ENCODE data around the gene ARHGEF39.

Gene ARHGEF39

GRCh38 chr9:35664531-35665470, at the start of gene ARHGEF39:
TSS of gene ARHGEF39 (minus strand) at chr9:35665195. CDS start at chr9:35665169, 26 bp downstream.
- no peak for DNase-seq (ENCODE audit: low read depth)

DNA sequence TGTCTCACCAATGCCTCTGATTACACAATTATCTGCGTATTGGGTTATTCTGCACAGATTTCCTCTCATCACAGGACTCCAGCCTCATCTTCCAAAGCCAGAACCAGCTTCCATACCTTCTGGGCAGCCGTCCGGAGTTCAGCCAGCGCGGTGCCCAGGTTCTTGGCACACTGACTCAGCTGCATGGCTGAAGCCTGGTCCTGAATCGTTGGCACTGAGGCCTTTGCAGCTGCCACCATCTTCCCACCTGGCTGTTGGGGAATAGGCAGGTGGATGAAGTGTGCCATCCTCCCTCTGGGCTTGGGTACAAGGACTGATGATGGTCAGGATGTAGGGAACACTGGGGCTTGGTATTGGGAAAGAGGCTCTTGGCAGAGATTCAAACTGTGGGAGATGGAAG, 49.1 kb upstream of the ARHGEF39 start:
- DNase-seq (ENCODE audit: low read depth): no peak

GRCh38 chr9:35713578-35713977, 48.6 kb upstream of the ARHGEF39 start:
- no peak for DNase-seq (ENCODE audit: low read depth)

DNA sequence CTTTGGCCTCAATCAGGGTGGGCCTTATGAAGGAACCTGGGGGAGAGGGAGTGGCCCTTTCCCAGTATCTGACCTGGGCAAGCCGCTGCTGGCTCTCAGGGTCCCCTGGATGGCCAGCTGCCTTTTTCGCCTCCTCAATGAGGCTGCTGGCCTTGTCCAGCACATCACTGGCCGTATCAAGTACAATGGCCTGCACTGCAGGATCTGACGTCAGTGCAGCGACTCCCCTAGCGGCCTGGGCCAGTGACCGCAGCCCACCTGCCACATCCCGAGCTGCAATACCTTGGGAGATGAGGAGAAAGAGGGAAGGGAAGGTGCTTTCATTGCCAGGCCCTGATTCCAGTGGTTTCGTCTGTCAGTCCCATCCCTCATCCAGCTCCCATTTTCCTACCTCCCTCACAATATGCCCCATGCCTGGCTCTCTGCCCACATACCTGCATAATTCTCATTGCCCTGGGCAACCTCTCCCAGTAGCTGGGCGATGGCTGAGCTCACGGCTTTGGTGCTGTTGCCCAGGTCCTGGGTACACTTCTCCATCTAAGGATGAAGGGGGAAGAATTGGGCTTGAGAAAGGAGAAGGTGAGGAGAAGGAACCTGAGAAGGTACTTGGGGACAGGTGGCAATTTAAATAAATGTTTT, 47.9 kb upstream of the ARHGEF39 start:
- DNase-seq (ENCODE audit: low read depth): no peak

GRCh38 chr9:35711501-35712428, 46.8 kb upstream of the ARHGEF39 start:
- no peak for DNase-seq (ENCODE audit: low read depth)

GRCh38 chr9:35710818-35711500, 46.0 kb upstream of the ARHGEF39 start:
- no peak for DNase-seq (ENCODE audit: low read depth)

DNA sequence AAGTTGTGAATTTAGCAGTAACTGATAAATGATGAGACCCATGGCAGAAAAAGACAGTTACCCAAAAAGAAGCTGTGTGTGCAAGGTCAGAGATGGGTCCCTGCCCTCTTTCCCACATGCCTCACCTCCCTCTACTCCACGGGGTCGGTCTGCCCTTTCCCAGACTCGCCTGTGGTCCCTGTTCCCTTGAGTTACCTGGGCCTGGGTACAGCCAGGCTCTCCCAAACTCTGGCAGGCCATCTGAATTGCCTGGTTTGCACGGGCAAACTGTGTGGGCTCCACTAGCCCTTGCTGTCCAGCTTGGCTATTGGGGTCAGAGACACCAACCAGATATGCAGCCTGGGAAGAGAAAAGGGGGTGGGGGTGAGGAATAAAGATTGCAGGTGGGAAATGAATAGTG, 43.2 kb upstream of the ARHGEF39 start:
- DNase-seq (ENCODE audit: low read depth): no peak

DNA sequence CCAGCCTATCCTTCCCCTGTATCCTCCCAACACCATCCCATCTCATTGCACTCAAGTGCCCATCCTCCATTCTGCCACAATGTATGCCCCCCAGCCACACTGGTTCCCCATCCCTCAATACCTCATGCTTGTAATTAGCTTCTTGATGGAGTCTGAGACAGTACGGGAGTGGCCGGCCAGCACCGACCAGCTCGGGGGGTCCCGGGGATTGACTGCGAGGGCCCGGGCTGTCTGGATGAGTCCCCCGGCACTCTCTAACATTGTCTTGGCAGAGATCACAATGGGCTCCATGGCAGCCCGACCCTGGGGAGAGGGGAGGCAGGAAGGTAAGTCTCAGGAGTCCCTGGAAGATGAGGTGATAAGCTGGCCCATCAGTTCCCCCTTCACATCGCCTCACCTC, 42.0 kb upstream of the ARHGEF39 start:
- no peak for DNase-seq (ENCODE audit: low read depth)

GRCh38 chr9:35705836-35706430, 40.9 kb upstream of the ARHGEF39 start:
- no peak for DNase-seq (ENCODE audit: low read depth)

DNA sequence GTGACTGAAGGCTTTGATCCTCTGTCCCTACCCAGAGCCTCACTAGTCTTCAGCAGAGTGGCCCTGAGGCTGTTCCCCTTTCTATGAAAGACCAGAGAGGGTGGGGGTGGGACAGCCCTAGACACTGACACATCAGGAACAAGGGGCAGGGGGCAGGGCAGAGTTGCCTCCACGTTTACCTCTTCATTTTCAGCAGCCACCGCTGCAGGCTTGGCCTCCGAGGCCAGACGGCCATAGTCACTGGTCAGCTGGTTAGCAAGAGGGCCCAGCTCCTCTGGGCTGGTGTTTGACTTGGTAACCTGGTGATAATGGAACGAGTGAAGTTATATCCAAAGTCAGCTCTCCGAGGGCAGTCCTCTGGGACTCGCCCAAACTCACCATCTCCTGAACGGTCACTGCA, 40.4 kb upstream of the ARHGEF39 start:
- DNase-seq (ENCODE audit: low read depth): no peak

DNA sequence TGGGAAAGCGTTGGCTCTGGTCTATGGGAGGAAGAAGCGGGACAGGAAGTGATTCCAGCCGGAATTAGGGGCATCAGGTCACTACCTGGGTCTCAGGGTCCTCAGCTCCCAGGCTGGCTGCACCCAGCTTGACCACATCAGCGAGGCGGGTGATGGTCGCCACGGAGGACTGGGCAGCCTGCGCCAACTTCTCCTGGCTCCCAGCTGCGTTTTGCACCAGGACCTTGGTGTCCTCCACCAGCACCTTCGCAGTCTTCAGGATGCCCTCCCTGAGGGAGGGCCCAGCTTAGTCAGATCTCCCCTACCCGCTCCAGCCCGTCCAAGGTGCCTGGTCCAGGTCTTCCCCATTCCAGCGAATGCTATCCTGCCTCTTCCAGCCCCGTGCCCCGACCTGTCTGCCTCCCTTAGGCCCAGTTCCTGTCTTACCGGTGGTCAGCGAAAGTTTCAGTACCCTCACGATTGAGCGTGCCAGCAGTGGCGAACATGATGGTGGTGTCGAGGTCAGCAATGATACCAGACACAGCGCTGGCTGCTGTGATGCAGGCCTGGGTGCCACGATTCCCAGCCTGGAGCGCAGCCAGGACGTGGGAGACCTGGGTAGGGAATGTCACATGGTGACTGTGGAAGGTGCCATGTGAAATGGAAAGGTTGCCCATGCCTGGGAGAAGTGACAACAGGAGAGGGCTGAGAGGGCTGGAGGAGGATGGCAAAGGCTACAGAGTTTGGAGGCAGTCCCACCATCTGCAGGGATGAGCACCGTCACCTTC, 39.1 kb upstream of the ARHGEF39 start:
- no peak for DNase-seq (ENCODE audit: low read depth)

- DNase-seq (ENCODE audit: low read depth): no peak
These were observed 37.7 kb upstream of the ARHGEF39 start for GRCh38 chr9:35702696-35703095.

GRCh38 chr9:35700942-35701341, 35.9 kb upstream of the ARHGEF39 start:
- no peak for DNase-seq (ENCODE audit: low read depth)

DNA sequence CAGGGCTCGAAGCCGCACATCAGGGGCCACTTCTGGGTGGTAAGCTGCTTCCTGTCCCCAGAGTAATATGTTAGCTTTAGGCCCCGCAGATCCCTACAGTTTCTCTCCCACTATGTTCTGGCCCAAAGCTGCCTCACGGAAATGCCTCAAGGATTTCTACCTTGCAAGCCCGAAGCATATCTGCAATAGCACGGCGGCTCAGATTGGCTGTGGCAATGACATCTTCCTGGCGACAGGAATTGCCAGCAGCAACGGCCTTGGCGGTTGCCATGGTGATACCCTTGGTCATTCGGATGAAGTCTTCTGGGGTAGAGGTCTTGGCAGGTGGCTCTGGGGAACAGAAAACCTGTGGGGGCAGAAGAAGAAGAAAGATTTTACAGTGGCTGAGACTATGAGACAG, 35.0 kb upstream of the ARHGEF39 start:
- no peak for DNase-seq (ENCODE audit: low read depth)

DNA sequence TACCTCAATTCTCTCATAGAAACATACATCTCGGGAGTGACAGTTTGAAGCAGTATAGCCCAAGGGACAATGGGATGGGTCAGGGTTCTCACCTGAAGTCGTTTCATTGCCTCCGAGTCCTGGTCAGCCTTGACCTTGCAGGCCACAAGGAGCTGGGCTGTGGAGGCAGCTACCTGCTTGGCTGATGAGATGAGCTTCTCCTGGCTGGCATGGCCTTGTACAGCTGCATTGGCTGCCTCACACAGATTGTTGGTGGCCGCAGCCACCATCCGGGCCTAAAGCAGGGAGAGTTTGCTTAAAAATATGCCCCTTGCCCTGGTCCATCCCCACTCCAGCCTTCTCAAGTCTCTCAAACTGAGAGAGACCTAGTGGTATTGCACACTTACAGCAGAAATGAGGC, 33.2 kb upstream of the ARHGEF39 start:
- DNase-seq (ENCODE audit: low read depth): no peak

DNA sequence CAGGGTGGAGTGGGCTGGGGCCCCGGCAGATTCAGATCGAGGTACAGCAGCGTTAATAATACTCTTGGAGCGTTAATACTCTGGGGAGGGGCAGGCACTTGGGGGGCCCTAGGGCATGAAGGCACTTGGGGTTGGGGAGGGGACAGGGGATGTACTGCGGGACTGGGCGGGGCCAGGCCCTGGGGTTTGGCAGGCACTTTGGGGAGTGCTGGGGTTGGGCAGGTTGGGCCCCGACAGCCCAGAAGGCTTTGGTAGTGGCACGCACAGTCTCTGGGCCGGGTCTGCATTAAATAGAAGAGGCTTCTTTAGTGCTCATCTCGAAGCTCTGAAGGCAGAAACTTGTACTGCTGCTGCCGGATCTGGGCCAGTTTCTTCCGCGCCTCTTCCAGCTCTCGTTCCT, 32.5 kb upstream of the ARHGEF39 start:
- DNase-seq (ENCODE audit: low read depth): no peak

GRCh38 chr9:35696520-35697215, 31.7 kb upstream of the ARHGEF39 start:
- DNase-seq (ENCODE audit: low read depth): no peak

- DNase-seq (ENCODE audit: low read depth): no peak
These were observed 31.0 kb upstream of the ARHGEF39 start for GRCh38 chr9:35695943-35696401.

- no peak for DNase-seq (ENCODE audit: low read depth)
These were observed 26.8 kb upstream of the ARHGEF39 start for GRCh38 chr9:35691757-35692301.

DNA sequence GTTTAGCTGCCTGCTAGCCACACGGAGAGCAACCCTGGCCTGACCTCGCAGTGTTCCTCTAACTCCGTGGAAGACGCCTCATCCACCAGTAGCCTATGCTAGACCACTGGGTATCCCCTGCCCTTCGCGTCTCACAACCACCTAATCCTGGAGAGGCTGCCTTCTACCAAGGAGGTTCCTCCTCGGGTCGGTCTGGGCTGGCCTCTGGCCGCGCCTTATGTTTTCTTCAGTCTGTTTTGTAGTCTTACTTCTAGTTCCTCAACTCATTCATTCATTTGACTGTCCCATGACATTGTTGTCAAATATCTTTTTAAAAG, 26.3 kb upstream of the ARHGEF39 start:
- no peak for DNase-seq (ENCODE audit: low read depth)
